NT2/D1 (cell line): ENCODE measurements around the gene CDC42.

Experiments used
- DNase-seq: peaks from one replicate; pipeline ENCODE4 v3.0.0-alpha.2; 2011; ENCODE audit warnings: low read depth, low spot score
- H3K27me3 ChIP-seq: 2 replicates; pipeline ENCODE4 v1.6.0; 2011; ENCODE audit warnings: mild to moderate bottlenecking; ENCODE audit not compliant: insufficient read length, insufficient read depth
- H3K36me3 ChIP-seq: 2 replicates; pipeline ENCODE4 v1.6.1; 2011; ENCODE audit warnings: mild to moderate bottlenecking, low read length, mixed read lengths; ENCODE audit not compliant: insufficient read depth, insufficient read length
- H3K4me1 ChIP-seq: 2 replicates; pipeline ENCODE4 v1.5.1; 2011; ENCODE audit not compliant: insufficient read depth, insufficient read length
- H3K4me3 ChIP-seq: 2 replicates; pipeline ENCODE4 v1.5.1; 2011; ENCODE audit warnings: low read depth; ENCODE audit not compliant: insufficient read length
- H3K9ac ChIP-seq: 2 replicates; pipeline ENCODE4 v1.6.0; 2011; ENCODE audit warnings: low read depth; ENCODE audit not compliant: insufficient read length
- H3K9me3 ChIP-seq: 2 replicates; pipeline ENCODE4 v1.5.1; 2011; ENCODE audit warnings: mild to moderate bottlenecking, low read length; ENCODE audit not compliant: insufficient read depth
- SUZ12 ChIP-seq: IDR thresholded peaks from 2 replicates; pipeline ENCODE4 v1.6.1; 2011; ENCODE audit not compliant: insufficient read length, insufficient read depth; ENCODE audit errors: extremely low read depth
- YY1 ChIP-seq: IDR thresholded peaks from 2 replicates; pipeline ENCODE4 v1.6.1; 2011; ENCODE audit not compliant: insufficient read length, insufficient read depth
- ZNF274 ChIP-seq: IDR thresholded peaks from 2 replicates; pipeline ENCODE4 v1.6.1; 2011; ENCODE audit warnings: mild to moderate bottlenecking, low read depth, low read length

The CDC42 gene

GRCh38 chr1:22105611-22106207 is 53.2 kb downstream of the CDC42 start:
- peak; percentile 36 for DNase-seq
- no peaks in the 10 kb centered on the region for H3K27me3 ChIP-seq
- H3K36me3 ChIP-seq: peaks cover 37% of the 10 kb centered on the region
- H3K9ac ChIP-seq: no peak overlapping the region
- TF ChIP-seq YY1 (no peak), SUZ12 (no peak), ZNF274 (no peak)
- no peaks in the 10 kb centered on the region for H3K9me3 ChIP-seq
- no peak overlapping the region for H3K4me3 ChIP-seq
- H3K4me1 ChIP-seq: peaks cover 2% of the 10 kb centered on the region

GRCh38 chr1:22107126-22107525 is 54.6 kb downstream of the CDC42 start:
- H3K9me3 ChIP-seq: no peaks in the 10 kb centered on the region
- no peak overlapping the region for H3K4me3 ChIP-seq
- H3K36me3 ChIP-seq: peaks cover 42% of the 10 kb centered on the region
- no peaks in the 10 kb centered on the region for H3K27me3 ChIP-seq
- no peak for DNase-seq
- no peak for TF ChIP-seq SUZ12
- no peak for TF ChIP-seq YY1
- H3K4me1 ChIP-seq: peaks cover 5% of the 10 kb centered on the region
- H3K9ac ChIP-seq: no peak overlapping the region

- H3K9me3 ChIP-seq: no peaks in the 10 kb centered on the region
- no peak overlapping the region for H3K9ac ChIP-seq
- TF ChIP-seq ZNF274 (no peak), SUZ12 (no peak), YY1 (no peak)
- peaks cover 5% of the 10 kb centered on the region for H3K4me1 ChIP-seq
- DNase-seq: no peak
- H3K36me3 ChIP-seq: peaks cover 45% of the 10 kb centered on the region
- no peaks in the 10 kb centered on the region for H3K27me3 ChIP-seq
- no peak overlapping the region for H3K4me3 ChIP-seq
These were observed 56.0 kb downstream of the CDC42 start for GRCh38 chr1:22108339-22109105.

GRCh38 chr1:22110016-22110415 is 57.5 kb downstream of the CDC42 start:
- Histone ChIP-seq H3K9ac (no peak overlapping the region), H3K9me3 (no peaks in the 10 kb centered on the region), H3K36me3 (peaks cover 47% of the 10 kb centered on the region), H3K4me3 (no peak overlapping the region), H3K27me3 (no peaks in the 10 kb centered on the region), H3K4me1 (peaks cover 14% of the 10 kb centered on the region)
- TF ChIP-seq YY1: no peak
- no peak for TF ChIP-seq ZNF274
- no peak for TF ChIP-seq SUZ12
- no peak for DNase-seq

GRCh38 chr1:22111115-22111514 is 58.6 kb downstream of the CDC42 start:
- no peaks in the 10 kb centered on the region for H3K9me3 ChIP-seq
- no peak for TF ChIP-seq YY1
- no peak for TF ChIP-seq SUZ12
- no peak for TF ChIP-seq ZNF274
- H3K9ac ChIP-seq: no peak overlapping the region

GRCh38 chr1:22111620-22112019 is 59.1 kb downstream of the CDC42 start:
- Histone ChIP-seq H3K9me3 (no peaks in the 10 kb centered on the region), H3K9ac (no peak overlapping the region), H3K27me3 (no peaks in the 10 kb centered on the region), H3K36me3 (peaks cover 49% of the 10 kb centered on the region), H3K4me3 (no peak overlapping the region), H3K4me1 (peaks cover 21% of the 10 kb centered on the region)
- no peak for TF ChIP-seq SUZ12
- TF ChIP-seq YY1: no peak
- no peak for TF ChIP-seq ZNF274
- DNase-seq: no peak

More at GRCh38 chr1:22111115-22111514, 58.6 kb downstream of the CDC42 start:
- H3K36me3 ChIP-seq: peaks cover 49% of the 10 kb centered on the region
- no peak overlapping the region for H3K4me3 ChIP-seq
- no peaks in the 10 kb centered on the region for H3K27me3 ChIP-seq
- no peak for DNase-seq
- H3K4me1 ChIP-seq: peaks cover 23% of the 10 kb centered on the region

- Histone ChIP-seq H3K9ac (no peak overlapping the region), H3K27me3 (no peaks in the 10 kb centered on the region), H3K9me3 (no peaks in the 10 kb centered on the region), H3K36me3 (peaks cover 54% of the 10 kb centered on the region), H3K4me3 (no peak overlapping the region), H3K4me1 (peaks cover 21% of the 10 kb centered on the region)
- TF ChIP-seq SUZ12 (no peak), ZNF274 (no peak), YY1 (no peak)
- no peak for DNase-seq
These were observed 60.0 kb downstream of the CDC42 start for GRCh38 chr1:22112554-22112953.
